ENCODE data around the gene CLP1. TPM values are rescaled to one million over a fixed set of nuclear protein-coding genes. Genes with fewer than 3 reads are reported as not detected.

Gene CLP1
- 12.5 TPM for polyA plus RNA-seq

DNA sequence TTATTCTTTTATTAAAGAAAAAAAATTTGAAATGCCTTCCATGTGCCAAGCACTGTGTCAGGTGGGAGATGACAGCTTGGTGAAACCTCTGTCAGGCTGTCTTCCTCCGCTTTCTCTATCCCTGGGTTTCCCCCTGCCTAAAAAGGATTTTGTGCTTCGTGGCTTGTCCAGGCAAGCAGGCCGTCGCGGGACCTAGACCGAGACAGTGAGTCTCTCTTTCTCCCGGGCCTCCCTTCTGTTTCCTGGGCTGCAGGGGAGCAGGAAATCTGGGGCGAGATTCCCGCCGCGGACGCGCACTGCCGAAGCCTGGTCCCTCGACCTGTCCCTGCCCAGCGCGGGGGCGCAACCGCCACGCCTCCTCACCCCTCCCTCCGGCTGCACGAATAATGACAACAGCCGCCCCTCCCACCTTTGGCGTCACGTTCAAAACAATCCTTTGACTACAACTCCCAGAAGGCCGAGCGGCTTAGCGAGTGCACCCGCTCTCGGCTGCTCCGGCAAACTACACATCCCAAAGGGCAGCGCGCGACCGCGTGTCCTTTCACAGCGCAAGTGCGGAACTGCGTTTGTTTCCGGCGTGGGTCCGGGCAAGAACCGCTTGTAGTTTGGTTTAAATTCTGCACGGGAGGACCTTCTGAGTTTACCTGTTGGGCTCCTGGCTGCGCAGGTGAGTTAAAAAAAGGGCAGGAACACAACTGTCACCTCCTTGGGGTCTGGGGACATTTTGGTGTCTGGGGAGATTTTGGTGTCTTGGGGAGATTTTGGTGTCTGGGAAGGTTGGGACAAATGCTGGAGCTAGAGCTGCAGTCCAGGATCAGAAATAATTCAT, at the start of gene CLP1:
CLP1 (plus strand) TSS at position 569 of the 829 bp plus-strand sequence. CDS start 1,715 bp downstream, outside the sequence.
- peak within 1 kb of the TSS; percentile 95 to 99 (median 98) for H3K4me3 Mint-ChIP-seq
- H3K4me1 Mint-ChIP-seq = peaks cover 20 to 23% (median 22%) of the 10 kb centered on the region in 3 donors
- H3K36me3 Mint-ChIP-seq = peaks cover 8% of the 10 kb centered on the region
- H3K9me3 Mint-ChIP-seq = no peaks in the 10 kb centered on the region
- peak within 1 kb of the TSS; percentile 95 to 96 (median 96) for H3K27ac Mint-ChIP-seq
- H3K27me3 Mint-ChIP-seq = no peaks in the 10 kb centered on the region

DNA sequence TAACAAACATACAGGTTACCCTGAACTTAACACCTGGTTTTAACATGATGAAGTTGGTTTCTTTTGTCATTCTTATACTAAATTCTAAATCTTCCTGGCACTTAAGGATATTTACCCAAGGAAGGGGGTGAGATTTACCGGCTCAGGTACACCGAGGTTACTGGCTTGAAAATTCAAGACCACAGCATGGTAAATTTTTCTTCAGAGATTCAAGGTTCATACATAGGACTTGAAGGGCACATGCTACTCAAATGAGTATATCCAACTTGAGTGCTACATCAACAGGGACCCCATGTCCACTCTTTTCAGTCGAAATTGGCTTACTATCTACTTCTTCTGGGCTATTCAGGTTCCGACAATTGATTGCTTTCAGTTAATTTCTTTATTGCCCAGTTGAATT, 47.4 kb upstream of the CLP1 start:
- peaks cover 5% of the 10 kb centered on the region for H3K27me3 Mint-ChIP-seq
- no peaks in the 10 kb centered on the region for H3K9me3 Mint-ChIP-seq
- no peak overlapping the region for H3K27ac Mint-ChIP-seq

DNA sequence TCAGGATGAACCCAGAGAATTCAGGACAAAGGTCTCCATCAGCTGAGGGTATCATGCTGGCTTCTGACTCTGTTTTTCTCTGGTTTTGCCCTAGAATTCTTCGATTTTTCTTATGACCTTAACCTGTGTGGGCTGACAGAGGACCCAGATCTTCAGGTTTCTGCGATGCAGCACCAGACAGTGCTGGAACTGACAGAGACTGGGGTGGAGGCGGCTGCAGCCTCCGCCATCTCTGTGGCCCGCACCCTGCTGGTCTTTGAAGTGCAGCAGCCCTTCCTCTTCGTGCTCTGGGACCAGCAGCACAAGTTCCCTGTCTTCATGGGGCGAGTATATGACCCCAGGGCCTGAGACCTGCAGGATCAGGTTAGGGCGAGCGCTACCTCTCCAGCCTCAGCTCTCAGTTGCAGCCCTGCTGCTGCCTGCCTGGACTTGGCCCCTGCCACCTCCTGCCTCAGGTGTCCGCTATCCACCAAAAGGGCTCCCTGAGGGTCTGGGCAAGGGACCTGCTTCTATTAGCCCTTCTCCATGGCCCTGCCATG, 43.3 kb upstream of the CLP1 start:
- Mint-ChIP-seq H3K4me3 (no peak overlapping the region), H3K27me3 (peaks cover 13% of the 10 kb centered on the region), H3K27ac (no peak overlapping the region), H3K9me3 (peaks cover 0 to 1% (median 0%) of the 10 kb centered on the region in 3 donors), H3K36me3 (peaks cover 1% of the 10 kb centered on the region), H3K4me1 (no peaks in the 10 kb centered on the region)

More for the DNA sequence above, 47.4 kb upstream of the CLP1 start:
- Mint-ChIP-seq H3K4me3 (no peak overlapping the region), H3K36me3 (no peaks in the 10 kb centered on the region), H3K4me1 (no peaks in the 10 kb centered on the region)

DNA sequence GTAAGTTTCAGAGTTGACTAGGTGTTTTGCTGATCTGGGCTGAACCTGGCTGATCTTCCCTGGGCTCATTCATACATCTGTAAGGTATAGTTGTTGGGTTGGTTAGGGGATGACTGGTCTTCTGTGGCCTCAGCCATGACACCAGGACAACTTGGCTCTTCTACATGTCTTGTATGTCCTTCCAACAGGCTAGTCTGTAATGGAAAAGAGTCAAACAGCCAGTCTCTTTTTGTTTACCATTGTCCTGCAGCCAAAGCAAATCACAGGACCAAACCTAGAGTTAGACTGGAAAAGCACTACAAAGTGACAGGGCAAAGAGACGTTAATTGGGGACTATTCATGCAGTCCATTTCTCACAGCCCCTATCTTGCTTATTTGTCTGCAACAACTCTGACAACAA, 42.3 kb upstream of the CLP1 start:
- Mint-ChIP-seq H3K4me3 (no peak overlapping the region), H3K27me3 (peaks cover 17% of the 10 kb centered on the region), H3K27ac (no peak overlapping the region), H3K36me3 (peaks cover 1% of the 10 kb centered on the region), H3K9me3 (peaks cover 0 to 2% (median 0%) of the 10 kb centered on the region in 3 donors), H3K4me1 (no peaks in the 10 kb centered on the region)

DNA sequence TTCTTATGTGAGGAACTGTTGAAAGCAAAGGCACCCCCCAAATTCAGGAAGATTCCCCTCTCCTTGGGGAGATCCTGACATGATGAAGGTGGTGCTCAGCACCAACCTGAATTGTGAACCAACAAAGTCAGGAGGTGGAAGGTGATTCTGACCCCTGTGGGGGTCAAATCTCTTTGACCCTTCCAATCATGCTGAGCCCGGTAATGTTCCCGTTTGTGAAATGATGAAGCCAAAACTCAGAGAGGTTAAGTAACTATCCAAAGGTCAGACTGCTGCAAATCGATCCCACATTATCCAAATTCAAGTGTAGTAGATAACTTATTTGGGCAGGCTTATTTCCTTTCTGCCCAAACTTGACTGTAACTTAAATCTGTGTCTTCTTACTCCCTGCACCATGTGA, 41.0 kb upstream of the CLP1 start:
- H3K36me3 Mint-ChIP-seq = peaks cover 1% of the 10 kb centered on the region
- no peaks in the 10 kb centered on the region for H3K4me1 Mint-ChIP-seq
- H3K4me3 Mint-ChIP-seq = no peak overlapping the region
- no peak overlapping the region for H3K27ac Mint-ChIP-seq
- peaks cover 0 to 2% (median 0%) of the 10 kb centered on the region in 3 donors for H3K9me3 Mint-ChIP-seq
- peaks cover 17% of the 10 kb centered on the region for H3K27me3 Mint-ChIP-seq

DNA sequence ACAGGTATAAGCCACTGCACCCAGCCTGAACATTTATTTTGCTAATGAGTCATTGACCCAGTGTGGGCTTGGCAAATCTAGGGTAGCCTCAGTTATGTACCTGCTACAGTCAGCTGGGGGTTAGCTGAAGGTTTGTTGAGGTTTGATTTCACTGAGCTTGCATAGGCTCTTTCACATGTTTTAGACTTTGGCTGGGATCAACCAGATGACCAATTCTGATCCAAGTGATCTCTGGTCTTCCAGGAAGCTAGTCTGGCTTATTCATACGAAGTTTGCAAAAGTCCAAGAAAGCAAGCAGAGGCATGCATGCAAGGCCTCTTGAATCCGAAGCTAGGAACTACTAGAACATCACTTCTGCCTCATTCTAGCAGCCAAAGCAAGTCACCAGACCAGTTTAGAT, 39.1 kb upstream of the CLP1 start:
- Mint-ChIP-seq H3K4me3 (no peak overlapping the region), H3K9me3 (peaks cover 0 to 2% (median 0%) of the 10 kb centered on the region in 3 donors), H3K27ac (no peak overlapping the region), H3K27me3 (peaks cover 17% of the 10 kb centered on the region), H3K4me1 (no peaks in the 10 kb centered on the region), H3K36me3 (peaks cover 1% of the 10 kb centered on the region)

DNA sequence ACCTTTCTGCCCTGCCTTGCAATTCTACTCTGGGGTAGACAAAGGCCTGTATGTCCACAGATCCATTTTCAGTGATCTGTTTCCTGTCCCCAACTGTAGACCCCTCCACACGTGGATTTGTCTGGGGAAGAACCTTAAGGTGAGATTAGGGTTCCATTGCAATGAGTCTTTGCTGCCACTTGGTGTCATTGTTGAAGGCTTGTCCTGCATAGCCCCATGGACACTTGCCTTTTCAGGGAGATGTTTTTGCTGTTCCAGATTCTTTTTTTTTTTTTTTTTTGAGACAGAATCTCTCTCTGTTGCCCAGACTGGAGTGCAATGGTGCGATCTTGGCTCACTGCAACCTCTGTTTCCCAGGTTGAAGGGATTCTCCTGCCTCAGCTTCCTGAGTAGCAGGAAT, 38.2 kb upstream of the CLP1 start:
- H3K4me3 Mint-ChIP-seq = no peak overlapping the region
- no peak overlapping the region for H3K27ac Mint-ChIP-seq
- H3K9me3 Mint-ChIP-seq = peaks cover 0 to 2% (median 0%) of the 10 kb centered on the region in 3 donors
- H3K4me1 Mint-ChIP-seq = no peaks in the 10 kb centered on the region
- peaks cover 17% of the 10 kb centered on the region for H3K27me3 Mint-ChIP-seq
- peaks cover 1% of the 10 kb centered on the region for H3K36me3 Mint-ChIP-seq

DNA sequence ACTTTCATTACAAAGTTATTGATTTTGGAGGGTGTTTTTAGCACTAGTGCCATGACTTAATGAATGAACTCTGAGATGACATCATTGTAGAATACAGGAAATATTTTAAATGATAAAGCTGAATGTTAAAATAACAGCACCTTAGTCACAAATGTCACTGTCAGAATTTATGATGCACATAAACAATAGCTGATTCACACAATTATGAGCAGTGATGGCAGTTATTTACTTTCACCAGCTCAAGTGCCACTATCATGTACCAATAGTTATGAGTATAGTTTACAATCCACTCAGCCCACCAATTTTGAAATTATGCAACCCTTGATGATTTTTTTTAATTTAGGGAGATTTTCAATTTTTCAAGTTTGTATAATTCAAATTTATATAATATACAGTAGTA, 37.1 kb upstream of the CLP1 start:
- Mint-ChIP-seq H3K27ac (no peak overlapping the region), H3K4me1 (no peaks in the 10 kb centered on the region)

DNA sequence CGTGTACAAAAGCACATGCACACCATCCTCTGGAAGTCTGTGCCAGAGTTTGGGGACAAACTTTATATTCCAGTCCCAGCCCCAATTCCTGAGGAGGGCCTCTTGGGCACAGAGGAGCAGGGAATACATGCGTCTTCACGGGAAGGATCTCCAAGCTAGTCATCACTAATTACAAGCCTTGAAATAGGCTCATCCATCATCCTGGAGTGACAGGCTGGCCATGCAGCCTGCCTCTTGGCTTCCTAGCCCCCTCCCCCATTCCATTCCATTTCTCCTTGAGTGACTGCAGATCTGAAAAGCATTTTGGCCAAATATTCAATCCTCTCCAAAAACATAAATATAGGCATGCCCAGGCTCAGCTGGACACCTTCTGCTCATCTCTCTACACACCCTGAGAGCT, 35.3 kb upstream of the CLP1 start:
- Mint-ChIP-seq H3K36me3 (peaks cover 1% of the 10 kb centered on the region), H3K4me1 (no peaks in the 10 kb centered on the region), H3K27ac (no peak overlapping the region), H3K4me3 (no peak overlapping the region), H3K27me3 (peaks cover 6% of the 10 kb centered on the region), H3K9me3 (peaks cover 0 to 2% (median 0%) of the 10 kb centered on the region in 3 donors)

More for the DNA sequence above, 37.1 kb upstream of the CLP1 start:
- H3K36me3 Mint-ChIP-seq = peaks cover 1% of the 10 kb centered on the region
- H3K4me3 Mint-ChIP-seq = no peak overlapping the region
- H3K27me3 Mint-ChIP-seq = peaks cover 13% of the 10 kb centered on the region
- peaks cover 0 to 2% (median 0%) of the 10 kb centered on the region in 3 donors for H3K9me3 Mint-ChIP-seq

DNA sequence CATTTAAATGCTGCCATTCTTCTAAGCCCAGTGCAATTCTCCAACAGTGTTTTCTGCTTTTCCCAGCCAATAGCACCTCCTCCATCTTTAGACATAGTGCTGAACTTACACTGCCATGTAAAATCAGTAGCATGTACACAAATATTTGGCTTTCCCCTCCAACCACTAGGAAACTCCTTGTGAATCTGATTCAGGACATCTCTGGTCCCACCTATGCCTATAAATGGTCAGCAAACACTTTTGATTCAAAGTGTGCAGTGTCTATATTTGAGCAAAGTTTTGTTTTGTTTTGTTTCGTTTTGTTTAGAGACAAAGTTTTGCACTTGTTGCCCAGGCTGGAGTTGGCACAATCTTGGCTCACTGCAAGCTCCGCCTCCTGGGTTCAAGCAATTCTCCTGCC, 32.7 kb upstream of the CLP1 start:
- H3K36me3 Mint-ChIP-seq = no peaks in the 10 kb centered on the region
- no peak overlapping the region for H3K4me3 Mint-ChIP-seq
- H3K27me3 Mint-ChIP-seq = peaks cover 2% of the 10 kb centered on the region
- no peaks in the 10 kb centered on the region for H3K4me1 Mint-ChIP-seq
- no peaks in the 10 kb centered on the region for H3K9me3 Mint-ChIP-seq
- H3K27ac Mint-ChIP-seq = peak overlapping the region in 1 of 3 donors; percentile 39

DNA sequence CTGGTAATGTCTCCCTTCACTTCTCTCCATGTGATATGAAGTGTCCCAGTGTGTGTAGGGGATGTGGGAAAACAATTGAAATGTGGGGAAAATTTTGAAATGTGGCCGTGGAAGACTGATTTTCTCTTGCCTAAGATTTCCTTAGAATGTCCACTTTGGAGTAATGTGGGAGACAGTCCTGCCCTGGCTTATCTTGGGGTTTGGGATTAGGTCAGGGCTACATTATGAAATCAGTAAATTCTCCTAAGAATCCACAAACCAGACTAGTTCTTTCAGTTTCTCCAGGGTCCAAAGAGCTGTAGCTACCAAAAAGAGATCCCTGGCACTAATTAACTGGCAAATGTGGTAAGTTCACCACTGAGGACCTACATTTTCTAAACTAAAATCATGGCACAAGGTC, 30.7 kb upstream of the CLP1 start:
- H3K27ac Mint-ChIP-seq = no peak overlapping the region
- no peaks in the 10 kb centered on the region for H3K9me3 Mint-ChIP-seq
- H3K4me3 Mint-ChIP-seq = no peak overlapping the region
- no peaks in the 10 kb centered on the region for H3K36me3 Mint-ChIP-seq
- H3K4me1 Mint-ChIP-seq = no peaks in the 10 kb centered on the region
- peaks cover 12% of the 10 kb centered on the region for H3K27me3 Mint-ChIP-seq

DNA sequence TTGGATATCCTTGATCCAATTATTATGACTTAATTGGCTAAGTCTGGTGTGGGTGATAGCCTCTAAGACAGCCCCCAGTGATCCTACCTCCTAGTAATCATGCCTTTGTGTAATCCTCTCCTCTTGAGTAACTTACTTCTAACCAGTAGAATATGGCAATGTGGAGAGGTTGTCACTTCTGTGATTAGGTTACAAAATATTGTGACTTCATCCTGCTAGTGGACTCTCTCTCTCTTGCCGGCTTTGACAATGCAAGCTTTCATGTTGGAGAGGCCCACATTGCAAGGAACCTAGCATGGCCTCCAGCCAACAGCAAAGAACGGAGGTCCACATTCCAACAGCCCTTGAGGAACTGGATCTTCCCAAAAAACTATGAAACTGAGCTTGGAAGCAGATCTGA, 27.4 kb upstream of the CLP1 start:
- no peak overlapping the region for H3K27ac Mint-ChIP-seq
- no peaks in the 10 kb centered on the region for H3K9me3 Mint-ChIP-seq
- no peak overlapping the region for H3K4me3 Mint-ChIP-seq
- H3K27me3 Mint-ChIP-seq = peaks cover 24% of the 10 kb centered on the region
- no peaks in the 10 kb centered on the region for H3K36me3 Mint-ChIP-seq
- H3K4me1 Mint-ChIP-seq = no peaks in the 10 kb centered on the region

DNA sequence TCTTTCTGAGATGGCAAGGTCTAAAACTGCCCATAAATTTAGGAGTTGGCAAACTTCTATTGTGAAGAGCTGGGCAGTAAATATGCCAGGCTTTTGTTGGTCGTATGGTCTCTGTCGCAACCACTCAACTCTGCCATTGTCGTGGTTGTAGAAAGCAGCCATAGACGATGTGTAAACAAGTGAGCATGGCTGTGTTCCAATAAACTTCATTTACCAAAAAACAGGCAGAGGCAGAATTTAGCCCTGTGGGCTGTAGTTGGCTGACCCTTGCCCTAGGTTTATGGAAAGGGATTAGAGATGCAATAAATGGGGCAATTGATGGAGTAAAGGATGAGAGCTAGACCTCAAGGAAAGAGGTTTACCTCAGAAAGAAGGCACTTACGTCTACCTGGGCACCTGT, 25.4 kb upstream of the CLP1 start:
- H3K4me3 Mint-ChIP-seq = no peak overlapping the region
- H3K9me3 Mint-ChIP-seq = no peaks in the 10 kb centered on the region
- H3K36me3 Mint-ChIP-seq = no peaks in the 10 kb centered on the region
- peaks cover 34% of the 10 kb centered on the region for H3K27me3 Mint-ChIP-seq
- H3K4me1 Mint-ChIP-seq = no peaks in the 10 kb centered on the region
- peak overlapping the region in 1 of 3 donors; percentile 14 for H3K27ac Mint-ChIP-seq

DNA sequence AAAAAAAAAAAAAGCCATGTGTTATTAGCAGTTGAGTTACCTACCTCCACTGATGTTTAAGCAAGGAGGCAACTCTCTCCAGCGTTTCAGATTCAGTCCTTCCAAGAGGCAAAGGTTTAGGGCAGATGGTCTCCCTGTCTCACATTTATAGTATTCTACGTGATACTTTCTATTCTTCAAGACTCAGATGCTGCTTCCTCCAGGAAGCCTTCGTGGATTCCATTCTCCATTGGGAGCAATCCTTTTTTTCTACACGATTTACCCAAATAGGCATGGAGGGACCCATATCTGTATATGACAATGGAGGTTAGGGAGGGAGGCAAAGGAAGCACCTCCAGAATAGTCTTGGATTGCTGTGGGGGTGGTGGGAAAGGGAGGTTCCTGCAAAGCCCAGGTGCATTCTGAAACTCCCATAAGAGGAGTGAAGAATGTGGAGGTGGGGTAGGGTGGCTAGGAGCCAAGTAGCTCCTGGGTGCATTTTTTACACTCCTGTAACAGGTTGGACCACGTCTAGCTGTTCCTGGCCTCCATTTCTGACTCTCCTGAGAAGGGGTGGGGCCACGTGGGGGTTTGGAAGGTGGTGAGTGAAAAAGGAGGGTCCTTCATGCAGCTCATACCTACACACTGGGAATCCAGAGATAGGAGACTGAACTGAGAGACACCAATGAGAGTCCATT, 24.0 kb upstream of the CLP1 start:
- Mint-ChIP-seq H3K27me3 (peaks cover 45% of the 10 kb centered on the region), H3K27ac (no peak overlapping the region), H3K4me1 (peaks cover 0 to 4% (median 1%) of the 10 kb centered on the region in 3 donors), H3K36me3 (no peaks in the 10 kb centered on the region), H3K4me3 (no peak overlapping the region), H3K9me3 (peaks cover 0 to 2% (median 0%) of the 10 kb centered on the region in 3 donors)

DNA sequence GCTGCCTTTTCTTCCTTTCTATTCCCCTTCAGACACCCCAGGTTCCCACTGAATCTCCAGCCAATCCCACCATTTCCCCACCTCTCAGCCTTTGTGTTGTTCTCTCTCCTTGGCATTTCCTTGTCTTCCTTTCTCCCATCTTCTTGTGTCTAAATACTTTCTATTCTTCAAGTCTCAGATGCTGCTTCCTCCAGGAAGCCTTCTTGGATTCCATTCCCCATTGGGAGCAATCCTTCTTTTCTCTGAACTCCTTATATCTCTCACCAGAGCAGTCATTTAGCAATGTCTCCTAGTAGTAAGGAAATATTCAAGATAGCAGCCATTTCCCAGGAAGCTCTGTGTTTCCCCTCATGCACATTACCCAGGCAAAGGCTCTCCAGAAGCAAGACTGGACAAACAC, 23.3 kb upstream of the CLP1 start:
- no peak overlapping the region for H3K27ac Mint-ChIP-seq
- peaks cover 0 to 2% (median 0%) of the 10 kb centered on the region in 3 donors for H3K9me3 Mint-ChIP-seq
- no peaks in the 10 kb centered on the region for H3K36me3 Mint-ChIP-seq
- H3K4me1 Mint-ChIP-seq = peaks cover 0 to 5% (median 4%) of the 10 kb centered on the region in 3 donors
- no peak overlapping the region for H3K4me3 Mint-ChIP-seq
- peaks cover 47% of the 10 kb centered on the region for H3K27me3 Mint-ChIP-seq
